Kidney (tissue), 14 donors: ENCODE data around the gene IMMP2L. TPM values are rescaled to one million over a fixed set of nuclear protein-coding genes. Genes with fewer than 3 reads are reported as not detected.

Experiments
- DNase-seq, 5 donors: peaks; one replicate each; pipeline ENCODE4 v3.0.0-alpha.2; 2013 to 2020
- FAIRE-seq: peaks from 2 replicates; lab custom pipeline; 2012; peaks lifted over from hg19 to GRCh38; lab: Jason Lieb, UNC
- H3K27ac ChIP-seq, 2 donors: one replicate each; pipeline ENCODE4 v1.7.0; 2013; ENCODE audit warnings: low read depth in 2 of 2, low read length in 2 of 2, inconsistent platforms in 1 of 2
- H3K27me3 ChIP-seq: one replicate; pipeline ENCODE4 v1.7.1; 2013; ENCODE audit warnings: low read length, inconsistent platforms; ENCODE audit not compliant: control insufficient read depth, insufficient read depth
- H3K36me3 ChIP-seq, 3 donors: one replicate each; pipeline versions ENCODE4 v1.7.0 to v1.7.1; 2013; ENCODE audit warnings: low read length in 3 of 3, control low read depth in 1 of 3, inconsistent platforms in 1 of 3; ENCODE audit not compliant: insufficient read depth in 3 of 3, control insufficient read depth in 2 of 3
- H3K4me1 ChIP-seq, 3 donors: one replicate each; pipeline versions ENCODE4 v1.7.0 to v1.7.1; 2013; ENCODE audit warnings: low read length in 3 of 3, inconsistent platforms in 1 of 3, low read depth in 1 of 3; ENCODE audit not compliant: control insufficient read depth in 2 of 3, insufficient read depth in 2 of 3
- H3K4me3 ChIP-seq, 3 donors: one replicate each; pipeline versions ENCODE4 v1.7.0 to v1.8.1; 2013; ENCODE audit warnings: low read length in 3 of 3, control low read depth in 1 of 3, inconsistent platforms in 1 of 3
- H3K9ac ChIP-seq, 3 donors: one replicate each; pipeline versions ENCODE4 v1.7.0 to v1.7.1; 2013; ENCODE audit warnings: low read length in 3 of 3, control low read depth in 1 of 3, inconsistent platforms in 1 of 3
- H3K9me3 ChIP-seq, 3 donors: one replicate each; pipeline versions ENCODE4 v1.7.0 to v1.7.1; 2013; ENCODE audit warnings: low read length in 3 of 3, control low read depth in 1 of 3, inconsistent platforms in 1 of 3; ENCODE audit not compliant: control insufficient read depth in 2 of 3, insufficient read depth in 1 of 3
- CTCF ChIP-seq: IDR thresholded peaks from 3 replicates; pipeline ENCODE4 v1.5.1; 2012; ENCODE audit warnings: mild to moderate bottlenecking, moderate library complexity, borderline replicate concordance; ENCODE audit not compliant: insufficient read depth; ENCODE audit errors: extremely low read depth
- intact Hi-C: fragments of 100-400 bp; cut with DNase I; formaldehyde crosslinking; loops from one replicate; pipeline ENCODE4 v1.11.1; 2022
- polyA plus RNA-seq: library from polyadenylated mRNA; stranded (reverse); fragments of 350-450 nt; fragmentation: Illumina TruSeq; extraction: RNeasy Lipid Tissue Mini Kit (QIAGEN cat#74804); gene quantifications from one replicate; pipeline ENCODE4 v1.2.3, GENCODE V29; 2014; ENCODE audit warnings: low read depth, low replicate concordance; ENCODE audit not compliant: insufficient read depth
- total RNA-seq: library from RNA; stranded (reverse); fragmentation: NEBNext Ultra II Directional; extraction: Animal tissue kit (Norgen Biotek cat#: 25700); gene quantifications from one replicate; pipeline ENCODE4 v1.2.1, GENCODE V29; 2021
- donor health status: control.
- donor health status: control.
- donor health status: control.
- donor health status: control.
- donor health status: control.
- donor health status: DM: yes; HTN: yes; CAD: no.
- donor health status: Normal renal cell carcinoma (clear cell type).

IMMP2L gene
- total and polyA plus RNA-seq, 2 donors from 2014 or later: 46.4 to 52.1 TPM

GRCh38 chr7:110870926-110871325 lies 691.4 kb downstream of the IMMP2L start:
- H3K9ac ChIP-seq: no peak overlapping the region
- H3K4me1 ChIP-seq: no peaks in the 10 kb centered on the region
- DNase-seq (no peak), FAIRE-seq (no peak)
- intact Hi-C loops: no loop called here
- no peak for TF ChIP-seq CTCF
- H3K4me3 ChIP-seq: no peak overlapping the region
- H3K27ac ChIP-seq: no peak overlapping the region
- H3K27me3 ChIP-seq: no peaks in the 10 kb centered on the region
- H3K36me3 ChIP-seq: no peaks in the 10 kb centered on the region
- no peaks in the 10 kb centered on the region for H3K9me3 ChIP-seq

DNA sequence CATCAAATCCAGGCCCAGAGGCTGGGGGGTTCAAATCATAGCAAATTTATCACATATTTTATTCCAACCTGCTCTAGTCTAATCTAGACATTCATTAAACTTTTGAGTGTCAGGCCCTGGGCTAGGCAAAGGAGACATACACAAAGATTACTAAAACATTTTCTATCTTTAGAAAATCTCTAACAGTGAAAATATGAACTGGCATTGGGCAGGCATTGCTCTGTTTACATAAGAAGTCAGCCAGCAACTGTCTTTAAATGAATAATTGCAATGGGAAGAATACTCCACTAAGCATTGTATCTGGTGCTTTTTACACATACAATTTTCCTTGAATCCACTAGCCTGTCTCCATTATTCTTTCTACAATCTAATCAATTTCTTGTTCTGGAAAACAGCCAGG lies 693.8 kb downstream of the IMMP2L start:
- no peak for TF ChIP-seq CTCF
- DNase-seq: no peak
- no peaks in the 10 kb centered on the region for H3K4me1 ChIP-seq
- no peak overlapping the region for H3K4me3 ChIP-seq
- H3K27ac ChIP-seq: no peak overlapping the region
- intact Hi-C loops: no loop called here
- H3K27me3 ChIP-seq: no peaks in the 10 kb centered on the region
- H3K9me3 ChIP-seq: no peaks in the 10 kb centered on the region
- no peak for FAIRE-seq
- no peaks in the 10 kb centered on the region for H3K36me3 ChIP-seq
- no peak overlapping the region for H3K9ac ChIP-seq

GRCh38 chr7:110867771-110868170 lies 694.5 kb downstream of the IMMP2L start:
- Histone ChIP-seq H3K27me3 (no peaks in the 10 kb centered on the region), H3K4me3 (no peak overlapping the region), H3K9ac (no peak overlapping the region), H3K36me3 (no peaks in the 10 kb centered on the region), H3K4me1 (no peaks in the 10 kb centered on the region), H3K27ac (no peak overlapping the region), H3K9me3 (no peaks in the 10 kb centered on the region)
- FAIRE-seq: no peak
- peak in 2 of 5 donors; percentile 10 to 17 for DNase-seq
- intact Hi-C loops: no loop called here
- TF ChIP-seq CTCF: no peak

GRCh38 chr7:110863258-110863657 lies 699.0 kb downstream of the IMMP2L start:
- DNase-seq: no peak
- Histone ChIP-seq H3K36me3 (no peaks in the 10 kb centered on the region), H3K9ac (no peak overlapping the region), H3K4me3 (no peak overlapping the region), H3K27me3 (no peaks in the 10 kb centered on the region), H3K4me1 (no peaks in the 10 kb centered on the region), H3K27ac (no peak overlapping the region), H3K9me3 (no peaks in the 10 kb centered on the region)
- no peak for FAIRE-seq
- TF ChIP-seq CTCF: no peak
- intact Hi-C loops: no loop called here
